Lower leg skin (tissue), 3 donors: Measurements from ENCODE around the gene COX4I1.

Experiments
- CTCF ChIP-seq, 3 donors: fragments of 450-650 bp; IDR thresholded peaks; one replicate each; pipeline ENCODE4 v1.5.1; 2016; ENCODE audit warnings: antibody characterized with exemption in 3 of 3, mild to moderate bottlenecking in 3 of 3, moderate library complexity in 2 of 3
- POLR2A ChIP-seq, 2 donors: fragments of 450-650 bp; IDR thresholded peaks; one replicate each; pipeline ENCODE4 v1.6.1; 2016 to 2017; ENCODE audit warnings: antibody characterized with exemption in 2 of 2, mild to moderate bottlenecking in 1 of 2, moderate library complexity in 1 of 2

GRCh38 chr16:85847681-85848601 is 48.4 kb downstream of the COX4I1 start:
- TF ChIP-seq CTCF (IDR thresholded peaks at IDR 0.05) (no peak), POLR2A (IDR thresholded peaks at IDR 0.05) (no peak)
